NCI-H146 (cell line): ENCODE results near the gene HLTF.

ENCODE experiments used
- DNase-seq: peaks from one replicate; lab custom pipeline; 2025; lab: John Stamatoyannopoulos, UW

The HLTF gene

DNA sequence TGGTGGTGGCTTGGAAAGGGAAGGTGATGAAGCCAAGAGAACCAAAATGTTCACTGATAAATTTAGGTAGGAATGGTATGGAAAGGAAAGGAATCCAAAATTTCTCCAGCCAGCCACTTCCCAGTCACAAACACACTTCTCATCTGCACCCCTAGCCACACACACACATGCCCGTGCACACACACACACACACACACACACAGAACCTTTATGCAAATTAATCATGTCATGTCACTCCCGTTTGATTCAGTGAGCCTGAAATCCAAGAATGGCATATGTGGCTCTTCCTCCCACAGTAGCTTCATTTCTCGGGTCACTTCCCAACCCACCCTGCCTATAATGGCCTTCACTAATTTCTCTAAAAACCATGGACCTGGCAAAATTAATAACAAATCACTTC lies 3.1 kb upstream of the HLTF start:
- DNase-seq, result no peak

- DNase-seq, result no peak
These were observed 875 bp upstream of the HLTF start for GRCh38 chr3:149087208-149087607.

DNA sequence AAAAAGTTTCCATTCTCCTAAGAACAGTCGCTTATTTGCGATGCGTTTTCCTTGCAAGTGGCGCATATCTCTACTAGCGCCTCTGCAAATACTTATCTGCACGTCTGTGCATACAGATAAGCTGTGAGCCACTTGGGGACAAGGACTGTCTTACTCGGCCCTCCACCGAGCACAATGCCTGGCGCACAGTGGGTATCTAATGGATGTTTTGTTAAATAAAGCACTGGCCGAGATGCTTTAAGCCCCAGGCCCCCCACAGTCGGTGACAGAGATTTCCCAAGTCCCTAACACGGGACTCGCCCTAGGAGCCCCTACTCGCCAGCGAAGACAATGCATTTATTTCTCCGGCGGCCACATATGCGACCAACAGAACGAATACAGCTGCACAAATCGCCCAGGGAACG lies 503 bp downstream of the HLTF start:
- no peak for DNase-seq

DNA sequence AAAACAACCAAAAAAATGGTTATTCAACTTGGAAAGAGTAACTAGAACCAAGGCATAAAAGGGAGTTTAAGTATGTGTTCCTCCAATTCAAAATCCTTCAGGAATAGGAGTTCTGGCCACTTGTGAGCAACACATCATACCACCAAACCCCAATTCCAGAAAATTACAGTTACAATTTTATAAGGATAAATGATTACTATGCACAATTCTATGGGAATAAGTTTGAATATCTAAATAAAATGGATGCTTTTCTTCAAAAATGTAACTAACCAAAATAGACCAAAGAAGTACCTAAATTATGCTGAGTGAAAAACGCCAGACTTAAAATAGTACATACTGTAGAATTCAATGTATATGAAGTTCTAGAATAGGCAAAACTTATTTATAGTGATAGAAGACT lies 4.6 kb downstream of the HLTF start:
- DNase-seq, result no peak

- no peak for DNase-seq
These were observed 5.6 kb downstream of the HLTF start for GRCh38 chr3:149080699-149081091.

- no peak for DNase-seq
These were observed 6.2 kb downstream of the HLTF start for GRCh38 chr3:149080011-149080698.

GRCh38 chr3:149077628-149078027 lies 8.7 kb downstream of the HLTF start:
- DNase-seq, result no peak

DNA sequence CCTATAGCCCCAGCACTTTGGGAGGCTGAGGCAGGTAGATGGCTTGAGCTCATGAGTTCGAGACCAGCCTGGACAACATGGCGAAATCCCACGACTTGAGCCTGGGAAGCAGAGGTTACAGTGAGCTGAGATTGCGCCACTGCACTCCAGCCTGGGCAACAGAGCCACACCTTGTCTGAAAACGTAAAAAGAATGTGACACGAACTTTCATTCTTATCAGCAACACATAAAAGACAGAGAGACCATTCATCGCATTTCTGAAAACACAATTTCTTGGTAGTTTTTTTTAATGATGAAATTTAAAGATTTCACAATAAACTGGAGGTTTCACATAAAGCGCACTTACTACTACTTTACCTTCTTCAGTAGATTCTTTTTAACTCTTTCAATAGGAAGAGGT lies 18.4 kb downstream of the HLTF start:
- no peak for DNase-seq

DNA sequence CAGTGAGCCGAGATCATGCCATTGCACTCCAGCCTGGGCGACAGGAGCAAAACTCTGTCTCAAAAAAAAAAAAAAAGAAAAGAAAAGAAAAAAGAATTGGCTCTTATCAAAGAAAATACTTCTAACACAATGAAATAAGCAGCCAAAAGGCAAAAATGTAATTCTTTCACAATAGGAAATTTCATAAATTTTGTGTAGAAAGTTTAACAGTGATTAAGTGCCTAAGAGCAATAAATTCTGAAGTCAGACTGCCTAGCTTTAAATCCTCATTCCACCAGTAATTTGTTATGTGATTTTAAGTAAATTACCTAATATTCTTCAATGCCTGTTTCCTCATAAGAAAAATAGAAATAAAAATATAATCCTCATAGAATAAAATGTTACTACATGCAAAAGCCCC lies 24.6 kb downstream of the HLTF start:
- no peak for DNase-seq

DNA sequence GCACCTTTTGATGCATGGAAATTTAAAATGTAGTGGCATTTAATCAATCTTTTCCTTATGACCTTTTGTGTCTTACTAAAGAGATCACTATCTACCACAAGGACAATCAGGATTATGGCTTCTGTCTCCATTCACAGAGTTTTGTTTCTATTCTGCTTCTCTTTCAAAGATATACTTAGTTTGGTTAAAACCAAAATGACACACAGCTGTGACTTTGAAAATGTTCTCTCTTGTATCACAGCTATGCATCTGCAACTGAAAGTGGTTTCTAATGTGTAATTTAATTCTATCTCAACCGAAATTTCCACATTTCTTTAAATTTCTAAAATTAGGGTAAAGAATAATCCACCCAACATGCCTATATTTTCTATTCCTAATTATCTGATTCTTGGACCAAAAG lies 27.7 kb downstream of the HLTF start:
- DNase-seq, result no peak

DNA sequence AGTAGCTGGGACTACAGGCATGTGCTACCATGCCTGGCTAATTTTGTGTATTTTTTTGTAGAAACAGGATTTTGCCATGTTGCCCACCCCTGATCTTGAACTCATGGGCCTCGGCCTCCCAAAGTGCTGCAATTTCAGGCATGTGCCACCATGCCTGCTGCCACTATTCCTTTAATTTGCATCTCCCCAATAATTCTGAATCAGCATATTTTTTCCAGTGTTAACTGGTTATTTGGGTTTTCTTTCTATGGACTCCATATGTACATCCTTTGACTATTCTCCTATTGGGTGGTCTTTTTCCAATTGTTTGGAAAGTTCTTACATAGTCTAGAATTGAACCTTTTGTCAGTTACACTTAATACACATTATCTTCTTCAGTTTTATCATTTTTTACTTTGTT lies 28.1 kb downstream of the HLTF start:
- DNase-seq, result no peak

GRCh38 chr3:149055575-149055974 lies 30.8 kb downstream of the HLTF start:
- DNase-seq, result no peak

DNA sequence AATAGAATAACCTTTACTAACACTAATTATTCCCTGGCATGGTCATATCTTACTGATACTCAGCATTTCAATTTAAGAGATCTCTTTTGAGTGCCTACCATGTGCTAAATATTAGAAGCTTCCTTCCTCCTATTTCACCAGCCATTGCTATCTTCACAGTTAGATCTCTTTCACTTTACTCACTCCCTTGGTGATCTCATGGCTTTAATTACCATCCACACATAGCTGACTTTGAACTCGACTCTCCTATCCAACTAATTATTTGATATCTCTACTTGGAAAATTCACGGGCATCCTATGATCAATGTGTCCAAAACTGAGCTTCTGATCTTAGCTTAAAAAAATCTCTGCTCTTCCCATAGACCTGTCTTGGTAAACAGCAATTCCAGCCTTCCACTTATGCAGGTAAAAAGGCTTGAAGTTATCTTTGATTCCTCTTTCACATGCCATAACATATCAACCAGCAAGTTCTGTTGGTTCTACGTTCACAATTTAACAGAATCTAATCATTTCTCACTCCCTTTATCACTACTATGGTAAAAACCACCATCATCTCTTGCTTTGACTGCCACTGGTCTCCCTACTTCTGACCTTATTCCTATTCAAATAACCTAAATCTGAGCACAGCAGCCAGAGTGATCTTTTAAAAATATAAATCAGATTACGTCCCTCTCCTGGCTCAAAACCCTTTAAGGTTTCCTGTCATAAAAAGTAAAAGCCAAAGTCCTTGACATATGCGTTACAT lies 41.8 kb downstream of the HLTF start:
- no peak for DNase-seq

- DNase-seq, result peak; percentile 49
These were observed 43.4 kb downstream of the HLTF start for GRCh38 chr3:149042789-149043386.

DNA sequence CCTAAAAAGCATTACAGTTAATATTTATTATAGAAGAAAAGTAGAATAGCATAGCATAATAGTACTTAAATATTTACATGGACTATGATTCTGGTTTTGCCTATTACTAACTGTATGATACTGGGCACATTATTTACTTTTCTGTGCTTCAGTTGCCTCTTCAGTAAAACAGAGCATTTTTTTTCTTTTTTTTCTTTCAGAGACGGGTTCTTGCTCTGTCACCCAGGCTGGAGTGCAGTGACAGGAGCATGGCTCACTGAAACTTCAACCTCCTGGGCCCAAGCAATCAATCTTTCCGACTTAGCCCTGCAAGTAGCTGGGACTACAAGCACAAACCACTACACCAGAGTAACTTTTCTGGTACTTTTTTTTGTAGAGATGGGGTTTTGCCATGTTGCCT lies 48.0 kb downstream of the HLTF start:
- no peak for DNase-seq

GRCh38 chr3:149037684-149038083 lies 48.6 kb downstream of the HLTF start:
- no peak for DNase-seq

DNA sequence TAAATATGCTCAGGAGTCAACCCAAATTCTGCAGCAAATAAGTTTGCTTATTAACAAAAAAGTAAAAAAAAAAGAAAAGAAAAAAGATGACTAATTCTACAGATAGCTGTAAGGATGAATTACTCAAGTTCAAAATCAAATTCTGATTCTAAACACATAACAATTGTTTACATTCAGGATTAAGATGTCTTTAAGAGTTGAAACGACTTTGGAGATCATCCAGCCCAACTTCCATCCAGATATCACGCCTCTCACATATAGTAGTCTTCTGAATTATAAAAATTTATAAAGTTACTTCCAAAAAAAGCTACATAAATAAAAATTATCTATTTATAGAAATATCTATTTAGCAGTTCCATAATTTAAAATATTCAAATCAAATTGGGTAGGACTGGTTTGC lies 55.2 kb downstream of the HLTF start:
- no peak for DNase-seq

DNA sequence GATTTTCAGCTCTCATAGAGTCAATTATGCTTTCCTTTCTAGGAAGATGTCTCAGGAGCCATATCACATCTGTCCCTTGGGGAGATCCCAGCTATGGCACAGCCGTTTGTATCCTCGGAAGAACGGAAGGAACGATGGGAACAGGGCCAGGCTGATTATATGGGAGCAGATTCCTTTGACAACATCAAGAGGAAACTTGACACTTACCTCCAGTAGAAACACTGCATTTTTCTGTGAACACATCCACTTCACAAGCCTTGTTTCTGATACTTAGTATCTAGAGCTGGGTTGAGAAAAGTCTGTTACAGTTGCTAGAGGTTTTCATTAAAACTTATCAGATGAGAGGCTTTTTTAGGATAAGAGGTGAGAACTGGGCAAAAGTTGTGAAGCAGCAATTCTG lies 59.6 kb downstream of the HLTF start:
- no peak for DNase-seq

DNA sequence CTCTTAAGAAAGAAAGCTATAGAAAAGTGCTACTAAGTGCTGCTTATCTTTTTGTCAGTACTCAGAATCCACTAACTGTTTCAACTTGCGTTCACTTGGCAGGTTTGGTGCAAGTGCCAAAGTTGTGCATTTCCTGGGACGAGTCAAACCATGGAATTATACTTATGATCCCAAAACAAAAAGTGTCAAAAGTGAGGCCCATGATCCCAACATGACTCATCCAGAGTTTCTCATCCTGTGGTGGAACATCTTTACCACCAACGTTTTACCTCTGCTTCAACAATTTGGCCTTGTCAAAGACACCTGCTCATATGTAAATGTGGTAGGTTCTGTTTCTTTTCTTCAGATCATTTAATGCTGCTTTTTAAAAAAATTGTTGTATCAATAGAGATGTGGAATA lies 62.4 kb downstream of the HLTF start:
- no peak for DNase-seq

GRCh38 chr3:149021830-149022229 lies 64.5 kb downstream of the HLTF start:
- no peak for DNase-seq

DNA sequence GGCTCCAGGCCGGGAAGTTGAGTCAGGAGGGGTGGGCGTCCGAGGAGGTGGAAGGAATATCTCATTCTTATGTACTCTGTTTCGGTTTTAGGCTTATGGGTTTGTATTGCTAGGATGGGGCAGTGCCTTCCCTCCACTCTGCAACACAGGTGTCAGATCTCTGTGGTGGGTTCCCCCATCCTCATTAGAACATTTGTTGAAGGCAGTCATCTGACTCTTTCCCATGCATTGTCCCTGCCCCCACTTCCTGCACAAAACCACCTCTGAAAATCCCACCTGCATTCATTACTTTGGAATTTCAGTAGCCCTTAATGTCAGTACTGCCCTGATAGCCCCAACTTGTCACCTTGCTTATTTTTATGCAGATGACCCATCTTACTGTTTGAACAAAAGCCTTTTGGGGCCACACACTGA lies 65.5 kb downstream of the HLTF start:
- DNase-seq, result peak; percentile 33

DNA sequence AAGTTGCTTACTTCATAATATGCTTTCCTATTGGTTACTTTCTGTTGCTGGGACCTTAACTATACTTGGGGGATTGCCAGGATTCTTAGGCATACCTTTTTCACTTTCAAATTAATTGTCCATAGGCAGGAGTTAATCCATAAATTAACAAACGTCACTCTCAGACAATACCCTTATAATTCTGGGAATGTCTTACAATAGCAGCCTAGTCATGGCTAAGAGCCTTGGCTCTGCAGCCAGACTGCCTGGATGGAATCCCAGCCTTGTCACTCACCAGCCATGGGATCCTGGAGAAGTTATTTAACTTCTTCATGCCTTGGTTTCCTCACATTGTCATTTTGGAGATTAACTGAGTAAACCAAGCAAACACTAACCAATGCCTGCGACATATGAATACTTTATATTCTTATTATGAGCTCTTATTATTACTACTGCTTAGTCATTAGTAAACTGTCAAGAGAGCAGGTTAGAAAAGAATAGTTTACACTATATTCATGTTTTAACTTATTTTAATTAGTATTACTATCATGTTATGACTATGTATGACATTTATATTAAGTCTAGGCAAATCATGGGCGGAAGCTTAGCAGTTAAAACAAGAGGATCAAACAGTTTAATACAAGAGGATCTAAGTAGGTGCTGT lies 66.0 kb downstream of the HLTF start:
- DNase-seq, result no peak

DNA sequence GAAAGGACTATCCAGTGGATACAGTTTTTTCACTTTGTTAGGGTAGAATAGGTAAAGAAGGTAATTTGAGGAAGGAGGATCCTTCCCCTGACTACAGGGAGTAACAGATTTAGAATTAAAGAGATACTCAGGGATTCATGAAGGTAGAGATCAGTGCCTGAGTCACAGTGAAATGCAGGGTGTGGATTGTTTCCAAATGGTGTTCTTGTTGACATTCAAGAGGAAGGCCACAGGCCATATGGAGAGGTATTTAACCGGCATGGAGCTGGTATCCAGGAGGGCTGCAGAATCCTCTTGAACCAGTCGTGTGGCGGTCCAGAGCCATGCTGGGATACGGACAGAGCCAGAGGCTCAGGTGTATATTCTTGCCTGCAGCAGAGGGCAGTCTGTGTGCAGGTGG lies 66.8 kb downstream of the HLTF start:
- DNase-seq, result peak; percentile 22
